Cerebellar nuclear complex (tissue), 1 donor: ENCODE results near the gene IPO7.
"Not testable (repeated sequence)": the region's sequence is repeated elsewhere in the genome, so short reads cannot be mapped to it uniquely, and the experiment has no call there.

ENCODE experiments used
- DNase-seq, 2 experiments: peaks; one replicate each; lab custom pipeline; 2025; lab: John Stamatoyannopoulos, UW

The IPO7 gene

DNA sequence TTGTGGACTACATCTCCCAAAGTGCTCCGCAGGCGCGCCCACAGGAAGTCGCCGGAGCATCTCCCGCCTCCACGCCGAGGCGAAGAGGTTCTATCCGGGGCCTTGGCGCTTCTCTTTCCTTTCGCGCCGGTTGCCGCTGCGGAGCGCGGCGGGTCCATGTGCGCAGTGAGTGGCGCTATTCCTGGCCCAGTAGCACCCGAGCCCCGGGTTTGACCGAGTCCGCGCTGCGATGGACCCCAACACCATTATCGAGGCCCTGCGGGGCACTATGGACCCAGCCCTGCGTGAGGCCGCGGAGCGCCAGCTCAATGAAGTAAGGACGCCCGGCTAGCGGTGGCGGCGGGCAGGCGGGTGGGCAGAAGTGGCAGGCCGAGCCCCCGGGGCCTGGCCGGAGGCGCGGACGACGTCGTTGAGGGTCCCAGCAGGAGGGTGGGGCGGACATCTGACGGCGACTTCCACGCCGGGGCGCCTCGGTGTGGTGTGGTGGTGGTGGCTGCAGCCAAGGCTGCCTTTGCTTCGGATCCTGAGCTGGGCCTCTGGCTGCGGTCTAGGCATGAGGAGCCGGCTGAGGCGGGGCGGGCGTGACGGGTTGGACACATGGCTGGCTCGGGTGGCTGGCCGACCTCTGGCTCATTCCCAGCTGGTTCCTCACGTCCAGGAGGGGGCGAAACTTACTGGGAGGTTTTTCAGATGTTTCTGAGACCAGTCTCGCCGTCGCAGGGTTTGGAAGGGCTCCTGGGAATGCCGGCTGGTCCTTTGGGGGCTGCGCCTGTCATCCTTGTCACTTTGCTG is at the start of gene IPO7:
TSS of gene IPO7 (plus strand) at position 118 of the 792 bp plus-strand sequence. CDS start at position 230, 112 bp downstream.
- DNase-seq = peak; percentile 29 to 58

DNA sequence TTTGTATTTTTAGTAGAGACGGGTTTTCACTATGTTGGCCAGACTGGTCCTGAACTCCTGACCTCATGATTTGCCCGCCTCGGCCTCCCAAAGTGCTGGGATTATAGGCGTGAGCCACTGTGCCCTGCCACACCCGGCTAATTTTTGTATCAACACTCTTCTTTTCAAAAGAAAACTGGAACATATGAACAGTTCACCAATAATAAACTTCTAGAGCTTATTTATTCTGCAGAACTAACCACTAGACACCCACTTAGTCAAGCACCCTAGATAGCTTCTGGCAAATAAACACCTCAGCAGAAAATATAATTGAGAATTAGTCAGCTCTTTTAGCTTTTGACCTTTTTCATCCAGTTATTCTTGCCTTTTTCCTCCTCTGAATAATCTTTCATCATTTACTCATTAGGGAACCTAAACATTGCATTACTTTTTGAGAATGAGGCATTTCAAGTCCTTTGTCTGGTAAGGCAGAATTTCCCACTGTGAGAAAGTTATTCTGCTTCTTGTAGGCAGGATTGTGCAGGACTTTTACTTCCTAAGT is 42.7 kb upstream of the IPO7 start:
- no peak for DNase-seq

DNA sequence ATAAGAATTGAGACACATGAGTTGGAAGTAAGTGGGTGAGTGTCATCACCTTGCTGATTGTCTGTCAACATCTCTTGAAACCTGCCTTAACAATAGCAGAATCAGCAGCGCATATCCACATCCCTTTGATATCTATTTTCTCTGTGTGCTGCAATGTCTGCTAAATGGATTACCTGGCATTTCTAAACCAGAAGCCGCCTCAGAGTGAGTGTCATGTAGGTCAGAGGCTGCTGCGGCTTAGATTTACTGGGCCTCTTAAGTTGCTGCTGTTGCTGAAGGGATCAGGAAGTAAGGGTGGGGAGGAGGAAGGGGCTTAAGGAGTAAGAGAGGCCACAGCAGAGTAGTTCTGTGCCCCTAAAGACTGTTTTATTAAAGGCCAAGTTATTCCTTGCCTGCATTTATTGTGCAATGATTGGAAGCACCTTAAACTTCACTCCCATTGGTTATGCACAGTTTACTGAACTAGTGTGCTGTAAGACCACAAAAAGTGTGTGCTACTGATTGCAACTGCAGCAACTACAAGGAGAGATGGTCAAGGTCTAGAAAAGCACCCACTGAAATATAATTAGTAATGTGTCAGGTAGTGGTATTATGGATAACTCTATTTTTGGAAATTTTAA is 40.3 kb upstream of the IPO7 start:
- no peak for DNase-seq

DNA sequence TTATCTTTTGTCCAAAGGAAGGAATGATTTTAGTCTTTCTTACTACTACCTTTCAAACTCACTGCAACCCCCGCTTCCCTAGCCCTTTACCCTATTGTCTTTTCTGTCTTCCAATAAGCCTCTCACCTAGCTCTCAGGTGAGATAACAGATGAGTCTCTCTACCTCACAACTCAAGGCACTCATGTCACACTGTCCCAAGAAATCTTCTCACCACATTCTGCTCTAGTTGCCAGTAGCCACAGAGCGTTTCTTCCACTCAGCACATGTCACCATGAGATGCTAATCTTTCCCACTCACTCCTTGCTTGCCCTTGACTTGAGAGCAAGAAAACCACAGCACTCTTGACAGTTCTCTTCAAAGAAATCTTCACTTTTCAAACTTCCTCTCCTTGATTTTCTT is 37.4 kb upstream of the IPO7 start:
- DNase-seq = no peak

DNA sequence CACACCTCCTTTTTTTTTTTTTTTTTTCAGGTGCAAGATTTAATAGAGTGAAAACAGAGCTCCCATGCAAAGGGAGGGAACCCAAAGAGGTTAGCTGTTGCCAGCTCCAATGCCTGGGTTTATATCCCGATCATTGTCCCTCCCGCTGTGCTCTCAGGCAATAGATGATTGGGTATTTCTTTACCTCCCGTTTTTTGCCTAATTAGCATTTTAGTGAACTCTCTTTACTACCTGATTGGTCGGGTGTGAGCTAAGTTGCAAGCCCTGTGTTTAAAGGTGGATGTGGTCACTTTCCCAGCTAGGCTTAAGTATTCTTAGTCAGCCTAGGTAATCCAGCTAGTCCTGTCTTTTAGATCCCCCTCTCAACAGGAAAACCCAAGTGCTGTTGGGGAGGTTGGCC is 36.7 kb upstream of the IPO7 start:
- not testable (repeated sequence) for DNase-seq

DNA sequence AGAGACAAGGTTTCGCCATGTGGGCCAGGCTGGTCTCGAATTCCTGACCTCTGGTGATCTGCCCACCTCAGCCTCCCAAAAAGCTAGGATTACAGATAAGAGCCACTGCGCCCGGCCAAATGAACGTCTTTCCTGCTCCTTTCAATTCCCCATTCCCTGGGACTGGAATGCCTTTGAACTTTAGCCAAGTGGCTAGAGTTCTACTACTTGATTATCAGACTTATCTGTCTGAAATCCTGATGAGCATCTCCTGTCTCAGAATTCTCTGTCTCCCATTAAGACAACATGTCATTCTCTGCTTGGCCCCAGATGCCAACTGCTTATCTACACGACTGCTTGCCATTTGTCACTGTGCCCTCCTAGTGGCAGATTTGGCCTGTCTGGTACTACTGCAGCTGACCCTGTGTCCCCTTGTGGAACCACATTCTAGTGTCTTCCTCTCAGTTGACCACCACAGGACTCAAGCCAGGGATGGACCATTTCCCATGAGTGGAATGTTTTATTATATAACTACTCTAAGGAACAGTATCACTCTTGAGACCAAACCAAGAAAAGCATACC is 33.1 kb upstream of the IPO7 start:
- no peak for DNase-seq

DNA sequence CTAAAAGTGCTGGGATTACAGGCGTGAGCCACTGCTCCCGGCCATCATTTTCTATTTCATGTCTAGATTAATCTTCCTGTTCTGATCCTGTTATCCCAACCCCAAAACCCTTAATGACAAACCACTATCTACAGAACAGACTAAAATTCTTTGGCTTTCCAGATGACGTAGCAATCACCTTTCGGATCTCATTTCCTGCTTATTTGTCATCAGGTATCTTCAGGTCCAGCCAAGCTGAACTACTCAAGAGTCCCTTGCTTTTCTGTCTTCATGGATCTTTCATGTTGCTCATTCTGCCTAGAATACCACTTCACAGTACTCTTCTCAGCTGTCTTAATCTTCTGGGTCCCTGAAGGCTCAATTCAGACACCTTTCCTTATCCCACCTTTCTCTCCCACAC is 27.4 kb upstream of the IPO7 start:
- no peak for DNase-seq

DNA sequence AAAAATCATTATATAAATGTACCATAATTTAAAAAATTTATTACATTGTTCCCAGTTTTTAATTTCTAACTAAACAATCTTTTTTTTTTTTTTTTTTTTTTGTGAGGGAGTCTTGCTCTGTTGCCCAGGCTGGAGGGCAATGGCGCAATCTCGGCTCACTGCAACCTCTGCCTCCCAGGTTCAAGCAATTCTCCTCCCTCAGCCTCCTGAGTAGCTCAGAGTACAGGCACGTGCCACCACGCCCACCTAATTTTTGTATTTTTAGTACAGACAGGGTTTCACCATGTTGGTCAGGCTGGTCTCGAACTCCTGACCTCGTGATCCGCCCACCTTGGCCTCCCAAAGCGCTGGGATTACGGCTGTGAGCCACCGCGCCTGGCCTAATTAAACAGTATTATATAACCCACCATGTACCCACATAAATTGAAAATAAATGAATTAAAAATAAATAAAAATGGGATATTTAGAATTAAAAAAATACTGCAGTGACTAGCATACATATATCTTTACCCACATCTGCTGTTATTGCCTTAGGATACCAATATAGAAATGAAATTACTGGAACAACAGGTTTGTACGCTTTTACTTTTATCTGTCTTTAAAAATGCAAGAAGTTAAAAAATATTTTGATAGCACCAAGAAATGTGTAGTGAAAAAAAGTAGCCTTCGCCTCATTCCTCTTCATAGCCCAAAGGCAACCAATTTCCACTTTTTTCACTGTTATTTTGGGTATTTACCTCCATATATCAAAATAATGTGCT is 23.4 kb upstream of the IPO7 start:
- not testable (repeated sequence) for DNase-seq

DNA sequence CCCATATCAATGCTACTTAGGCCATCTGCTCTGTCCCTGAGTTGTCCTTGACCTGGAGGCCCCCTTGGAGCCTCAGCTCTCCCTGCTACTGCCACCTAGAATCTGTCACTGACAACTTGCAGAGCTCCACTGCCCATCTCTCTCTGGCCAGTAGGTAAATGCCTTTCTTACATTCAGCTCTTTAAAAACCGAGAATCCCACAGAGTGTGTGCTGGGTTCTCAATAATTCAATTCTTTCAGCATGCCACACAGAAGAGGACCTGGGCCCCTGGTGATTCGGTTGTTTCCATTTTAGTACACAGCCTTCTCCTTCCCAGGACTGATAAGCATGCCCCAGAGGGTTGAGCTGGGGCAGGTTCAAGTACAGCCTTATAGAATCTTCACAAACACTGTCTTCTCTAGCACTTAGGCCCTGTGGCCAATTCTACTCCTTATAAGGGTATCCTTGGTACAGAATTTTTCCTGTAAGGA is 22.0 kb upstream of the IPO7 start:
- no peak for DNase-seq

DNA sequence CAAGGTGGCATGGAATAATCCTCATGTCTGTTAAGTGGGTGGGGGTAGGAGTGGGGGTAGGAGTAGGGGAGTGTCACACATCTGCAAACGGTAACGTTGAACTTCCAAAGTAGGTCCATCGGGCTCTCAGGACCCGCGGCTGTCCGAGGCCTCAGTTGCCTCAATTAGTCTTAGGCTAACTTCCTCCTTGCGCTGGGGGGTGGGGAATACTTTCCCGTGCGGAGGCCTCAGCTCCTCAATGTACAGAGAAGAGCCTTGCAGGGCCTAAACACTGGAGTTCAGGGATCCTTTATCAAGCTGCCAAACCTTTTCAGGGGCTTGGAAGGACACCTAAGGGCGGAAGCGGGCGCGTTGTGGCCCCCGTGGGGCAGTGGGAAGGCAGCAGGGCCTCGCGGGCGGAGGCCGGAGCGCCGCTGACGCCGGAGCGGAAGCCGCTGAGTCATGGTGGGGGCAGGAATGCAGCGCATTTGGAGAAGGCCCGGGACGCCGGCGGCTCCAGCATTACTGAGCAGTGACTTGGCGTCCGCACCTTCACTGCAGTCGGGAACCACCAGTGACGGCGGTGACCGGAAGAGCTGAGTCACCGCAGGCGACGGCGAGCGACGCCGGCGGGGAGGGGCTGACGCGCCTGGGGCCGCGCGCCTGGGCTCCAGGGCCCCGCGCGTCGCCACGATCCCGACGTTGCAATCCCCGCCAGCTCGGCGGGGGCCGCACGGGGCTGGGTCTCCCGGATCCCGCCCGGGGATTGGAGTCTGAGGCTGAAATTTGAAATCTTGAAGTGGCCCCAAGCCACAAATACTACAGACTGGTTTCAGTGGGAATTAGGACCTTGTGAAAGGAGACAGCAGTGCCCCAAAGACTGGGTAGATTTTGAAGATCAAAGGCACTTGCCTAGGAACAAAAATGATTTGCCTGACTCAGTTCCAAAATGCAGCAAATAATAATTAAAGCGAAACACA is 20.2 kb upstream of the IPO7 start:
- DNase-seq = peak in 1 of 2 experiments; percentile 39

DNA sequence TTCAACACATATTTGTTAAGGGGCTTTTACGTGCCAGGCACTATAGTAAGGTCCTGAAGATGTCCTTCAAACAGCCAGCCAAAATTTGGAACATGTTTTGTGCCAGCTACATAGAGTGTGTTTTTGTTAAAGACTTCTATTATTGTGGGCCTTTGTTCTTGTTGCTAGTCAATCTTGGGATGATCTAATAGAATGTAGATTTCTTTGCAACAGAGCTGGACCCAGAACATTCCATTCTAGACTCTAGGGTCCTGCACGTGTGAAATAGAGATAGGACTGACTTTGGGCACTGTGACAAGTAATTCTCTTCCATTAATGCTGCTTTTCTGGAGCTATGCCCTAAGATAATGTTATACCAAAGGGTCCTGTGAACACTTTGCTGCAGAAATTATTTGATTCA is 16.9 kb upstream of the IPO7 start:
- DNase-seq = no peak

DNA sequence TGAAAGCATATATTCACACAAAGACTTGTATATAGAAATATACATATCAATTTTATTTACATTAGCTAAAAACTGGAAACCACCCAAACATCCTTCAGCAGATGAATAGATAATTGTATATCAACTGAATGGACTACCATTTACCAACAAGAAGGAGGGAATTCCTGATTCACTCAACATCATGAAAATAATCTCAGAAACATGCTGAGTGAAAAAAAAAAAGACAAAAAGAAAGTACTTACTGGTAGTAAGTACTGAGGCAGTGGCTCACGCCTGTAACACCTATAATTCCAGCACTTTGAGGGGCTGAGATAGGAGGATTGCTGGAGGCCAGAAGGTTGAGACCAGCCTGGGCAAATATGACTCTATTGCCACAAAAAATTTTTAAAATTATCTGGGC is 7.4 kb upstream of the IPO7 start:
- DNase-seq = no peak

DNA sequence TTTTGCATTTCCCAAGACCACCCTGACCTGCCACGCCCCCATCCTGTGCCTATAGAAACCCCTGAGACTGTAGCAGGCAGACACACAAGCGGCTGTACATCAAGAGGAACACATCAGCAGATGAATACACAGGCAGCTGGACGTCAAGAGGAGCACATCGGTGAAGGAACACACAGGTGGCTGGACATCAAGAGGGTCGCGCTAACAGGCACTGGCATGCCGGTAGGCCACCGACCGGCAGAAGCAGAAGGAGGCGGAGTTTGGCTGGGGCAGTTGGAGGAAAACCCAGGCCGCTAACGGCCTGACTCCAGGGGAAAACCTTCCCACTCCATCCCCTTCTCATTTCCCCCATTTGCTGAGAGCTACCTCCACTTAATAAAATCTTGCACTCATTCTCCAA is 5.4 kb upstream of the IPO7 start:
- DNase-seq = no peak

DNA sequence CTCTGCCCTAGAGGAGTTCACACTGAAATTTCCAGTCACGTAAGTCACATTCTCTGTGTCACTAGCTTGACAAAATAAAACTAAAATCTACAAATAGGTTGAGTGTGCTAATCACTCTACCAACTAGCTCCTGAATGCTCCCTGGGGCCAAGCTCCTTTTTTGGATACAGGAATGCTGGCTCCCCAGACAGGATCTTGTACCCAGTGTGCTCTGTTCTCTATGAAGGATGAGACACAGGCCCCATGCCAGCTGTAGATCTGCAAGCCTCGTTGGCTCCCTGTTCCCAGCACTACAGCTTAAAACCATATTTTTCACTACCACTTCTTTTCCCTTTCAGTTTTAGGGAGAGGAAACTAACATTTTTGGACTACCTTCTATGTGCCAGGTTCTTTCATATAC is 3.7 kb upstream of the IPO7 start:
- no peak for DNase-seq

DNA sequence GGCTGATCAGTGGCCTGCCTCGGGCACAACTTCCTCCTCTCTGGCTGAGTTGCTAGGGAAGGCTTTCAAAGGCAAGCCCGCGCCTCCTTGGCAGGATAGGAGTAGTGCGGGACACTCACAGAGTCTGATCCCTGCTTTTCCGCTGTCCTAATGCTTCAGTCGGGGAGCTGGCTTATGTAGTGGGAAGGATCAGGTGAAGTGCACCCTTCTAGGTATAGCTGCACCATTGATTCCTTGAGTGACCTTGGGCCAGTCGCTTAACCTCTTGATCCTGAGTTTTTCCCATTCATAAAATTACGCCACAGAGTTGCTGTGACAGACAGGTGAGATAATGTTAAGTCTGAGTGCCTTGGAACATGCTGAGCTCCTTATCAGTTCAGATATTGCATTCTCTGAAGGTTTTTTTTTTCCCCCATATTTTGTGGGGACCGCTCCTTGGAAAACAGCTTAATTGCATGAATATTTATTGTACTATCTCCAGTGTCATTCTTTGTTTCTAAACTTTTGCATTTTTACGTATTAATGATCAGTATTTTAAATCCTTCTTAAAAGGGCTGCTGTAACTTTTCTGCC is 961 bp downstream of the IPO7 start:
- DNase-seq = no peak

DNA sequence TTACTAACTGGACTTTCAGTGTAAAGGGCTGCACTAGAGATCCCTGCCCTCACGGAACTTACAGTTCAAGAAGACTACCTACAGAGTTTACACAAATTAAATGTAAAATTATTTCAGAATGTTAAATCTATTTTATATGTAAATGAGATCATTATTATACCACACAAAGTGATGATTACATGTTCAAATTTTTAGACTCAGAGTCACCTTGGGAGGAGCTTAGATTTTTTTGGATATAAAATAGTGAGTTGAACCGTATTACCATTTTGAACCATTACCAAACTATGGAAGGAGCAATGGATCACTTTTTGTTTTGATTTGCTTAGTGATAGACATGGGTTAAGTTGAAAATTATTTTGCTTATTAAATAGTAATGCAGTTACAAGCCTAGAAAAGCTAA is 1.6 kb downstream of the IPO7 start:
- DNase-seq = no peak

DNA sequence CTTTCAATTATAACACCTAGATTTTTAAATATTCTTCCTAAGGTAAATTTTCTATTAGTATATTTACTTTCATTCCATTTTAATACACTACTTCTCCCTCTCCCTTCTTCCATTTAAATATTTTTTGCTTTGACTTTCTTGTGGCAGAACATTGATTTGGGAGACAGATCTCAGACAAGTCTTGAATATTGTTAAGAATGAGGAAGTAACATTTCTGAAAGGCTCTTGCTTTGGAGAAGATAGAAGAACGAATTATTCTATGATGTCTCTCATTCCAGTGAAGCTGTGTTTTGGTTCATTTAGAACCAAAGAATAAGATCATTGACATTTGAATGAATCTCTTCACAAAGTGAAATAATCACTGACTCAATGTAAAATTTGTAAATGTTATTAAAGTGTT is 2.4 kb downstream of the IPO7 start:
- DNase-seq = no peak

DNA sequence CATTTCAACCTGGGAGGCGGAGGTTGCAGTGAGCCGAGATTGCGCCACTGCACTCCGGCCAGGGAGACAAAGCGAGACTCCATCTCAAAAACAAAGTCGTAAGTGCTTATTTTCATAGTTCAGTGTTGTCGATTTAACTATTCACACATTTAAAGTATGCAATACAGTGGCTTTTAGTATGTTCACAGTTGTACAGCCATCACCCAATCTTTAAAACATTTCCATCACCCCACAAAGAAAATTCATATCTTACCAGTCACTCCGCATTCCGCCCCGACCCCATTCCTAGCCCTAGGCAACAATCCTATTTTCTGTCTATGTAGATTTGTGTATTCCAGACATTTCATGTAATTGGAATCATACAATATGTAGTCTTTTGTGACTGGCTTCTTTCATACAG is 11.9 kb downstream of the IPO7 start:
- DNase-seq = no peak

DNA sequence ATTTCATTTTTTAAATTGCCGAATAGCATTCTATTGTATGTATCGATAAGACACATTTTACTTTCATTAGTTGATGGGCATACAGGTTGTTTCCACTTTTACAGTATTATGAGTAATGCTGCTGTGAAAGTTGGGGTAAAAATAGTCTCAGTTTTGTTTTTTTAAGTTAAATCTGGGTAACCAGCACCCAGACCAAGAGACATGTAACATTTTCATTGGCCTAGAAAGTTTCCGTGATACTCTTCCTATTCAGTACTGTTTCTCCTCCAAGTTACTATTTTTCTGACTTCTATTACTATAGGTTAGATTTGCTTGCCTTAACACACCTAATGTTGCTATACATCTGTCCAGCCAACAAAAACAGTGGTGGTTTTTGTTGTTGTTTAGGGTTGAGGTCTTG is 12.3 kb downstream of the IPO7 start:
- DNase-seq = no peak

DNA sequence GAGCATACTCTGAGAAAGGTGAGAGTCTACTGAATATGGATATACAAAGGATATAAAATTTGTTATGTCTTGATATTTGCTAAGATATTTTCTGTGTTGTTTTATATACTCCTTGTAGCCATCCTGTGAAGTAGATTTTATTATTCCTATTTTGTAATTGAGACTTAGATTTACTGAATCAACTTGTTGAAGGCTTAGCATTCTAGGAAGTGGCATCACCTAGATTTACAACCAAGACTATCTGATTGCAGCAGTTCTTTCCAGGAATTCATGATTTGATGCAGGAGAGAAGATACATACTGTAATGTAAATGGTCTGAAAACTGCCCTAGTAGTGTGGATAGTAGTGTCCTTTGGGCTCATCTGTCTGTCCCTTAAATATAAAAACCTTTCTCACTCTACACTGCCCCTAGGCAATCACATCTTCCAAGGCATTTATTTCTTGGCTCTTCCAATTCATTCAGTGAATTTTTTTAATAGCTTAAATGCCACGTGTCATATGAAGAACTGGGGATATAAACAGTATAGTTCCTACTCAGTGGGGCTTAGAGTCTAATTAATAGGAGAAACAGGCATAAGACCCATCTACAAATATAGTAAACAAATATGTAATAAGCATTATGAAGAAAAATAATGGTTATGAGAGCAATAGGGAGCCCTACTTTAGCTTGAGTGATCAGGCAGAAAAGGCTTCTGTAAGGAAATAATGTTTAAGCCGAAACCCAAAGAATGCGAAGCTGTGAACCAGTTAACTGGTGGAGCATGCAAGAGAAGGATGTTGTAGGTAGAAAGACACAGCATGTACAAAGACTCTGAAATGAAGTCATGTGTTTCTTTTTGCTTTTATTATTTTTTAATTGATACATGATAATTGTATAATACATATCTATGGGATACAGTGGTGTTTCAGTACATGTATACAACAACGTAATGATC is 13.6 kb downstream of the IPO7 start:
- no peak for DNase-seq
